SU-DHL-6 (cell line): ENCODE results near the gene HIF3A.

Experiments
- H2AFZ ChIP-seq: fragments of 200-600 bp; sonication (generic); 2 replicates; pipeline ENCODE4 v1.6.1; 2014; ENCODE audit warnings: low read depth, mild to moderate bottlenecking, moderate library complexity, mixed read lengths, antibody characterized with exemption, low read length; ENCODE audit not compliant: severe bottlenecking
- H3F3A ChIP-seq: fragments of 200-600 bp; shearing (Covaris generic); 2 replicates; pipeline ENCODE4 v1.6.0; 2016; ENCODE audit warnings: antibody characterized with exemption, mild to moderate bottlenecking; ENCODE audit not compliant: insufficient read depth
- H3K27ac ChIP-seq: fragments of 200-600 bp; sonication (generic); 2 replicates; pipeline ENCODE4 v1.5.1; 2016; ENCODE audit warnings: low read depth, mild to moderate bottlenecking, low read length, moderate library complexity, mixed read lengths
- H3K27me3 ChIP-seq: fragments of 200-600 bp; sonication (generic), shearing (Covaris generic); 2 replicates; pipeline ENCODE4 v1.6.0; 2014; ENCODE audit warnings: mild to moderate bottlenecking, low read length
- H3K36me3 ChIP-seq: fragments of 200-600 bp; sonication (generic); 2 replicates; pipeline ENCODE4 v1.6.1; 2014; ENCODE audit warnings: mild to moderate bottlenecking, low read length, mixed read lengths
- H3K4me2 ChIP-seq: fragments of 300-600, 200-600 bp; shearing (Covaris generic), sonication (generic); 2 replicates; pipeline ENCODE4 v1.6.0; 2014; ENCODE audit warnings: low read length, low read depth, mild to moderate bottlenecking; ENCODE audit not compliant: poor library complexity, severe bottlenecking
- H3K4me3 ChIP-seq: fragments of 200-600 bp; sonication (generic); 2 replicates; pipeline ENCODE4 v1.5.1; 2014; ENCODE audit warnings: antibody characterized with exemption, low read length, mild to moderate bottlenecking, mixed read lengths; ENCODE audit not compliant: insufficient read depth, poor library complexity, severe bottlenecking
- H3K79me2 ChIP-seq: fragments of 200-600 bp; sonication (generic); 2 replicates; pipeline ENCODE4 v1.6.1; 2014; ENCODE audit warnings: mild to moderate bottlenecking, low read length, moderate library complexity; ENCODE audit not compliant: insufficient read depth
- H3K9ac ChIP-seq: fragments of 200-600 bp; sonication (generic); 2 replicates; pipeline ENCODE4 v1.7.0; 2014; ENCODE audit warnings: mild to moderate bottlenecking, low read length
- H3K9me2 ChIP-seq: fragments of 200-600 bp; sonication (generic); replicated peaks from 2 replicates; pipeline ENCODE4 v1.6.1; 2014; ENCODE audit warnings: low read length; ENCODE audit not compliant: insufficient read depth
- H3K9me3 ChIP-seq: fragments of 200-600 bp; sonication (generic); 2 replicates; pipeline ENCODE4 v1.6.1; 2014; ENCODE audit warnings: low read length, mixed read lengths; ENCODE audit not compliant: insufficient read depth
- H4K20me1 ChIP-seq: fragments of 200-600 bp; sonication (generic); 2 replicates; pipeline ENCODE4 v1.6.1; 2014; ENCODE audit warnings: low read depth, mild to moderate bottlenecking, antibody characterized with exemption, low read length, moderate library complexity, mixed read lengths
- CTCF ChIP-seq: fragments of 200-600 bp; sonication (generic); IDR thresholded peaks from one replicate; pipeline ENCODE4 v1.5.1; 2017; ENCODE audit warnings: antibody characterized with exemption, mild to moderate bottlenecking, low read length, moderate library complexity; ENCODE audit not compliant: insufficient read depth, poor library complexity, severe bottlenecking
- EZH2phosphoT487 ChIP-seq: fragments of 200-600 bp; sonication (generic), shearing (Covaris generic); conservative IDR thresholded peaks from 2 replicates; pipeline ENCODE4 v1.6.1; 2018; ENCODE audit warnings: mild to moderate bottlenecking, antibody characterized with exemption, low read length, moderate library complexity, mixed read lengths

Gene HIF3A

DNA sequence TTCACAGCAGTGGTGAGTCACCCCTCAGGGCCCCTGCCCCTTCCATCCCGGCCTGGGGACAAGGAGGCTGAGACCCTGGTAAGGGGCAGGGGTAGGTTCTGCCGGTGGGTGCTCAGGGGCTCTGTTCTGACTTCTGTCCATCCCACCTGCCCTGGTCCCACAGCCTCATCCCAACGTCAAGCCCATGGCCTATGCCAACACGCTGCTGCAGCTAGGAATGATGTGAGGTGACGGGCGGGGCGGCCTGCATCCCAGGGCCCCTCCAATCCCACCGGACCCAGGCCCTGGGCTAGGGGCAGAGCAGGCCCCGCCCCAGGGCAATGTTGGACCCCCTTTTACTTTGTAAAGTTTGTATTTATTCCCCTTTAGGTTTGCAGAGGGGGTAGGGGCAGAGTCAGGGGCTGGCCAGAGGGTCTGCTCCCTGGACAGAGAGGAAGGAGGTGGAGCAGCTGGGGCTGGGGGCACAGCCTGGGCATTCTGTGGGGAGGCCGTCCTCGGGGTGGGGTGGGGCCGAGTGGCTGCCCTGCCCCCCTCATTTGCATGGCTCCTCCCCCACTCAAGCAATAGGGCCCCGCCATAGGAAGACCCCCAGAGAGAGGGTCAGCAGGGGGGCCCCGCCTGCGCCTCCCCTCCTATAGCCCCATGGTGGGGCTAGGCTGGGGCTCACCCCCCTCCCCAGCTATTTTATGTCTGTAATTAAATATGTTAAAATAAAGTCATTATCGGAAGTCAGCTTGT lies 93.4 kb downstream of the HIF3A start:
- H3K79me2 ChIP-seq, result no peaks in the 10 kb centered on the region
- H3K27ac ChIP-seq, result no peak overlapping the region
- H3K9ac ChIP-seq, result no peak overlapping the region
- no peak overlapping the region for H2AFZ ChIP-seq
- H3K27me3 ChIP-seq, result no peaks in the 10 kb centered on the region
- H3K9me3 ChIP-seq, result no peaks in the 10 kb centered on the region
- H3K36me3 ChIP-seq, result no peaks in the 10 kb centered on the region
- H3K9me2 ChIP-seq, result no peaks in the 10 kb centered on the region
- H3K4me2 ChIP-seq, result no peak overlapping the region
- peaks cover 8% of the 10 kb centered on the region for H3F3A ChIP-seq
- no peak for TF ChIP-seq EZH2phosphoT487
- no peak for TF ChIP-seq CTCF
- H3K4me3 ChIP-seq, result no peak overlapping the region
- H4K20me1 ChIP-seq, result no peaks in the 10 kb centered on the region

GRCh38 chr19:46390866-46391265 lies 94.0 kb downstream of the HIF3A start:
- Histone ChIP-seq H3K79me2 (no peaks in the 10 kb centered on the region), H3K9me3 (no peaks in the 10 kb centered on the region), H2AFZ (no peak overlapping the region), H3K4me3 (no peak overlapping the region), H3F3A (peaks cover 8% of the 10 kb centered on the region), H3K36me3 (no peaks in the 10 kb centered on the region), H3K4me2 (no peak overlapping the region), H3K9ac (no peak overlapping the region), H3K27me3 (no peaks in the 10 kb centered on the region), H4K20me1 (no peaks in the 10 kb centered on the region), H3K27ac (no peak overlapping the region), H3K9me2 (no peaks in the 10 kb centered on the region)
- no peak for TF ChIP-seq CTCF
- TF ChIP-seq EZH2phosphoT487, result no peak

GRCh38 chr19:46391296-46392251 lies 94.7 kb downstream of the HIF3A start:
- Histone ChIP-seq H3K36me3 (no peaks in the 10 kb centered on the region), H3K79me2 (no peaks in the 10 kb centered on the region), H3K9me2 (no peaks in the 10 kb centered on the region), H4K20me1 (no peaks in the 10 kb centered on the region), H2AFZ (no peak overlapping the region), H3K4me2 (no peak overlapping the region), H3K9me3 (no peaks in the 10 kb centered on the region), H3F3A (peaks cover 8% of the 10 kb centered on the region), H3K9ac (no peak overlapping the region), H3K27ac (no peak overlapping the region), H3K4me3 (no peak overlapping the region), H3K27me3 (no peaks in the 10 kb centered on the region)
- no peak for TF ChIP-seq CTCF
- TF ChIP-seq EZH2phosphoT487, result no peak
